Heart right ventricle (tissue), 16 donors: ENCODE results near the gene ADARB1. TPM values are rescaled to one million over a fixed set of nuclear protein-coding genes. Genes with fewer than 3 reads are reported as not detected.

Experiments used
- ATAC-seq, 8 donors: fragments of 200-7000 bp; cut with Tn5 transposase; one replicate each; pipeline ENCODE4 v1.9.1; 2020; ENCODE audit warnings: mild to moderate bottlenecking in 8 of 8, moderate library complexity in 8 of 8, moderate number of reproducible peaks in 1 of 8
- DNase-seq, 2 donors: peaks; one replicate each; pipeline ENCODE4 v3.0.0-alpha.2; 2020
- H3K27ac ChIP-seq, 10 donors: fragments of 200-600 bp; sonication (generic) in 2 of 10; one replicate each; pipeline versions ENCODE4 v1.5.0 to v1.8.0; 2020 to 2022; ENCODE audit warnings: mild to moderate bottlenecking in 3 of 10
- H3K27me3 ChIP-seq, 7 donors: fragments of 200-600 bp; one replicate each; pipeline ENCODE4 v1.8.0; 2021 to 2022; ENCODE audit warnings: mild to moderate bottlenecking in 2 of 7
- H3K36me3 ChIP-seq, 9 donors: fragments of 200-600 bp; sonication (generic) in 1 of 9; one replicate each; pipeline versions ENCODE4 v1.5.0 to v1.8.0; 2020 to 2022; ENCODE audit warnings: mild to moderate bottlenecking in 2 of 9
- H3K4me1 ChIP-seq, 9 donors: fragments of 200-600 bp; sonication (generic) in 1 of 9; one replicate each; pipeline versions ENCODE4 v1.5.0 to v1.8.0; 2020 to 2022; ENCODE audit warnings: mild to moderate bottlenecking in 4 of 9
- H3K4me3 ChIP-seq, 10 donors: fragments of 200-600 bp; sonication (generic) in 2 of 10; one replicate each; pipeline versions ENCODE4 v1.5.0 to v1.8.0; 2020 to 2022; ENCODE audit warnings: mild to moderate bottlenecking in 7 of 10, moderate library complexity in 2 of 10
- H3K9me3 ChIP-seq, 11 donors: fragments of 200-600 bp in 10 of 11; sonication (generic) in 2 of 11; one replicate each; pipeline versions ENCODE4 v1.5.0 to v1.8.0; 2013 to 2022; ENCODE audit warnings: mild to moderate bottlenecking in 2 of 11, control low read depth in 1 of 11, moderate library complexity in 1 of 11
- WGBS, 2 donors: extraction: QIAGEN DNeasy Blood & Tissue Kit; methylation state at CpG; one replicate each; pipeline ENCODE4 v1.1.7; 2013; ENCODE audit warnings: inconsistent platforms in 1 of 2; 5-methylcytosine and 5-hydroxymethylcytosine counted together
- intact Hi-C, 10 donors: fragments of 100-400 bp; cut with DNase I; formaldehyde crosslinking; loops; one replicate each; pipeline versions ENCODE4 v1.11.1 to v1.14.2; 2022
- polyA plus RNA-seq, 2 donors: library from polyadenylated mRNA; stranded (reverse); fragments of 200-250 nt; gene quantifications; one replicate each; pipeline ENCODE4 v1.2.3, GENCODE V29; 2013
- total RNA-seq, 10 donors: library from RNA; stranded (reverse); fragmentation: NEBNext Ultra II Directional in 3 of 10; extraction: Animal tissue kit (Norgen Biotek cat#: 25700) in 3 of 10; gene quantifications; one replicate each; pipeline versions ENCODE4 v1.2.1 to v1.2.4, GENCODE V29; 2021 to 2023
- TF ChIP-seq, protein P1 (sequence below), 9 donors: fragments of 200-600 bp; sonication (generic) in 2 of 9; IDR thresholded peaks; one replicate each; pipeline versions ENCODE4 v1.5.0 to v1.8.0; 2021 to 2022; ENCODE audit warnings: antibody characterized with exemption in 9 of 9, mild to moderate bottlenecking in 5 of 9, moderate library complexity in 1 of 9
- donor health status: Arrhythmogenic right ventricular cardiomyopathy.
- donor health status: ischemic (EF 13 %, LVEDD 7.1; RV severe dilation, severe dysfunction).
- donor health status: healthy with polysubstance abuse.
- donor health status: DM: no; HTN: yes; CAD: no.
- donor health status: DM: no; HTN: no; CAD: no.
- donor health status: ischemic (EF 25% LVEDD 6.9; RV normal size, moderate dysfunction).
- donor health status: ischemic (EF 25% LVEDD 5.7; RV mildly dilated, moderate dysfunction).
- donor health status: healthy.
- donor health status: DM: yes; HTN: yes; CAD: no.
- donor health status: Ischemic cardiomyopathy.
- donor health status: ischemic (EF 35%, LVEDD 5.7; RV mildly dilated, moderate dysfunction).
- donor health status: nonischemic (EF 11% LVEDD 7.7; RV severe dilation, severe dysfunction).
- donor health status: DM: yes; HTN: yes; CAD: no.
- donor health status: PGD.
- donor health status: ischemic (EF 29% LVEDD 5.4; RV normal size, mild dysfunction).
- donor health status: nonischemic (EF 23%, LVEDD 6.1; RV moderate dilation, normal function).

The ADARB1 gene
- total and polyA plus RNA-seq, 12 donors: 7.4 to 21.2 (median 13.5) TPM

DNA sequence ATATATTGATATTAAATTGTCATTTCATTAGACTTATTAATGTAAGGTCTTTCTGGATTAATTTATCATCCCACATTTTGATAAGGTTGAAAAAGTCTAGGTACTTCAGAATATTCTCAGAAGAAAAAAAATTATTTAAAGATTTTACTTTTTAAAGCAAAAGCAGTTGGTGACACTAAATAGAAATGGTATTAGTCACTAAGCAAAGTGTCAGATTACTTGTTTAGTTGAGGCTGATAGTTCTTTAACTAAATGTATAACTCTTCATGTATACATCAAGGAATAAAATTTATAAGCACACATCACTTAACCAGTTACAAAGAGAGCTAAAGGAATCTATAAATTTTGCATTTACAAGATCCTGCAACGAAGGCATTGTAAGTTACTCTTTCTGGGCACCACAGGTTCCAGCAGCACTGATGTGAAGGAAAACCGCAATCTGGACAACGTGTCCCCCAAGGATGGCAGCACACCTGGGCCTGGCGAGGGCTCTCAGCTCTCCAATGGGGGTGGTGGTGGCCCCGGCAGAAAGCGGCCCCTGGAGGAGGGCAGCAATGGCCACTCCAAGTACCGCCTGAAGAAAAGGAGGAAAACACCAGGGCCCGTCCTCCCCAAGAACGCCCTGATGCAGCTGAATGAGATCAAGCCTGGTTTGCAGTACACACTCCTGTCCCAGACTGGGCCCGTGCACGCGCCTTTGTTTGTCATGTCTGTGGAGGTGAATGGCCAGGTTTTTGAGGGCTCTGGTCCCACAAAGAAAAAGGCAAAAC is 101.1 kb downstream of the ADARB1 start:
- H3K4me3 ChIP-seq: no peak overlapping the region
- intact Hi-C loops: no loop called here
- H3K27me3 ChIP-seq: no peaks in the 10 kb centered on the region
- no peaks in the 10 kb centered on the region for H3K4me1 ChIP-seq
- TF ChIP-seq, protein P1, sequence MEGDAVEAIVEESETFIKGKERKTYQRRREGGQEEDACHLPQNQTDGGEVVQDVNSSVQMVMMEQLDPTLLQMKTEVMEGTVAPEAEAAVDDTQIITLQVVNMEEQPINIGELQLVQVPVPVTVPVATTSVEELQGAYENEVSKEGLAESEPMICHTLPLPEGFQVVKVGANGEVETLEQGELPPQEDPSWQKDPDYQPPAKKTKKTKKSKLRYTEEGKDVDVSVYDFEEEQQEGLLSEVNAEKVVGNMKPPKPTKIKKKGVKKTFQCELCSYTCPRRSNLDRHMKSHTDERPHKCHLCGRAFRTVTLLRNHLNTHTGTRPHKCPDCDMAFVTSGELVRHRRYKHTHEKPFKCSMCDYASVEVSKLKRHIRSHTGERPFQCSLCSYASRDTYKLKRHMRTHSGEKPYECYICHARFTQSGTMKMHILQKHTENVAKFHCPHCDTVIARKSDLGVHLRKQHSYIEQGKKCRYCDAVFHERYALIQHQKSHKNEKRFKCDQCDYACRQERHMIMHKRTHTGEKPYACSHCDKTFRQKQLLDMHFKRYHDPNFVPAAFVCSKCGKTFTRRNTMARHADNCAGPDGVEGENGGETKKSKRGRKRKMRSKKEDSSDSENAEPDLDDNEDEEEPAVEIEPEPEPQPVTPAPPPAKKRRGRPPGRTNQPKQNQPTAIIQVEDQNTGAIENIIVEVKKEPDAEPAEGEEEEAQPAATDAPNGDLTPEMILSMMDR (IDR thresholded peaks at IDR 0.05): no peak
- WGBS, 2 donors: 97% methylated on average over 12 of the region's 12 CpGs
- DNase-seq (no peak), ATAC-seq (no peak)
- H3K27ac ChIP-seq: no peak overlapping the region
- no peaks in the 10 kb centered on the region for H3K9me3 ChIP-seq
- H3K36me3 ChIP-seq: peaks cover 0 to 76% (median 8%) of the 10 kb centered on the region in 9 donors

DNA sequence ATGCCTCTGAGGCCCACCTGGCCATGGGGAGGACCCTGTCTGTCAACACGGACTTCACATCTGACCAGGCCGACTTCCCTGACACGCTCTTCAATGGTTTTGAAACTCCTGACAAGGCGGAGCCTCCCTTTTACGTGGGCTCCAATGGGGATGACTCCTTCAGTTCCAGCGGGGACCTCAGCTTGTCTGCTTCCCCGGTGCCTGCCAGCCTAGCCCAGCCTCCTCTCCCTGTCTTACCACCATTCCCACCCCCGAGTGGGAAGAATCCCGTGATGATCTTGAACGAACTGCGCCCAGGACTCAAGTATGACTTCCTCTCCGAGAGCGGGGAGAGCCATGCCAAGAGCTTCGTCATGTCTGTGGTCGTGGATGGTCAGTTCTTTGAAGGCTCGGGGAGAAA is 101.8 kb downstream of the ADARB1 start:
- H3K27me3 ChIP-seq: no peaks in the 10 kb centered on the region
- H3K36me3 ChIP-seq: peaks cover 0 to 83% (median 10%) of the 10 kb centered on the region in 9 donors
- H3K4me3 ChIP-seq: no peak overlapping the region
- DNase-seq: no peak
- H3K4me1 ChIP-seq: no peaks in the 10 kb centered on the region
- intact Hi-C loops: no loop called here
- WGBS, 2 donors: 95 to 97% methylated on average over 16 of the region's 16 CpGs
- no peaks in the 10 kb centered on the region for H3K9me3 ChIP-seq
- ATAC-seq: no peak
- H3K27ac ChIP-seq: no peak overlapping the region
- TF ChIP-seq, protein P1 (IDR thresholded peaks at IDR 0.05): no peak

DNA sequence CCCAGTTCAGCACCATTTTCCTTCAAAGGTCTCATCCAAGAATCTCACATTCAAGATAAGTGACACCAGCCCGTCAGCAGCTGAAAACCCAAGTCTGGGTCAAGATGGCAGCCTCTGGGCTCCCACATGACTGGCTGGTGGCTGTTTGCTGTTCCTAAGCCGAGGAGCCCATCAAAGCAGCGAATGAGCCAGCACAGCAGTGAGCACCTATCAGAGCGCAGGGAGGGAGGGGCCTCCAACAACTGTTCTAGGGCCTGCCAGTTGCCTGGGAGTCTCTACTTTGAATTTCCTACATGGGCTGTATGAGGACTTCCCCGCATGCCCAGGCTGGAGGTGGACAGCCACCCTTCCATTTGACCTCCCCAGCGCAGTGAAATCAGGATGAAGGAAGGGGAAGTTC is 102.7 kb downstream of the ADARB1 start:
- TF ChIP-seq, protein P1 (IDR thresholded peaks at IDR 0.05): no peak
- Histone ChIP-seq H3K4me1 (no peaks in the 10 kb centered on the region), H3K27ac (no peak overlapping the region), H3K36me3 (peaks cover 0 to 84% (median 11%) of the 10 kb centered on the region in 9 donors), H3K27me3 (no peaks in the 10 kb centered on the region), H3K9me3 (no peaks in the 10 kb centered on the region), H3K4me3 (no peak overlapping the region)
- no peak for DNase-seq
- ATAC-seq: no peak
- intact Hi-C loops: no loop called here
- 97% methylated on average over 6 of the region's 6 CpGs for WGBS, 2 donors

DNA sequence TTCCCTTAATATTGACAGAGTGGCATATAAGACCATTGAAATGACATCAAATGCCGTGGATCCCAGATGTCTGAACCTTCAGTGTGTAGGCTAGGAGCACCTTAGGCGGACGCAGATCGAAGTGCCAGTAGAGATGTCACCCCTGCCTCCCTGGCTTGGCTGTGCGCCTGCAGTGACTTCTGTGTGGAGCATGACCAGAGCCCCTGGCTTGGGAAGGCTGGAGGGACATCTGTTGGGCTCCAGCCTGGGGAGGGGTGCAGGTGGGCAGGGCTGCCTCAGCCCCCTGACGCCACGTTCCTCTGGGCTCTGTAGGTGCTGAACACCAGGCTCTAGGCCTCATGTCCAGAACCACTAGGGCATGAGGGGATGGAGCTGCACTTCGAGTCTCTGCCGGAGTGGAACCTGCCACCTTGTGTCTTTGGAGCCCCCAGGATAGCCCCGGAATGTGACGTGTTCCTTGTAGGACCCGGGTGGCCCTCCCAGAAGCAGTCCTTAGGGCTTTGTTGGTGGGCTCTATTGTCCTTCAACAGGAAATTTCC is 103.8 kb downstream of the ADARB1 start:
- Histone ChIP-seq H3K27me3 (no peaks in the 10 kb centered on the region), H3K27ac (no peak overlapping the region), H3K36me3 (peaks cover 0 to 84% (median 11%) of the 10 kb centered on the region in 9 donors), H3K4me1 (no peaks in the 10 kb centered on the region), H3K4me3 (no peak overlapping the region), H3K9me3 (no peaks in the 10 kb centered on the region)
- DNase-seq (no peak), ATAC-seq (no peak)
- 91 to 94% methylated on average over 12 of the region's 12 CpGs for WGBS, 2 donors
- intact Hi-C loops: no loop called here
- TF ChIP-seq, protein P1 (IDR thresholded peaks at IDR 0.05): no peak
